Measurements from ENCODE around the gene CDH4.

The CDH4 gene

GRCh38 chr20:61300709-61301108 lies 48.6 kb downstream of the CDH4 start:
- ChIA-PET POLR2A (no interaction called here), CTCF (no interaction called here)
- TF ChIP-seq, protein P1, sequence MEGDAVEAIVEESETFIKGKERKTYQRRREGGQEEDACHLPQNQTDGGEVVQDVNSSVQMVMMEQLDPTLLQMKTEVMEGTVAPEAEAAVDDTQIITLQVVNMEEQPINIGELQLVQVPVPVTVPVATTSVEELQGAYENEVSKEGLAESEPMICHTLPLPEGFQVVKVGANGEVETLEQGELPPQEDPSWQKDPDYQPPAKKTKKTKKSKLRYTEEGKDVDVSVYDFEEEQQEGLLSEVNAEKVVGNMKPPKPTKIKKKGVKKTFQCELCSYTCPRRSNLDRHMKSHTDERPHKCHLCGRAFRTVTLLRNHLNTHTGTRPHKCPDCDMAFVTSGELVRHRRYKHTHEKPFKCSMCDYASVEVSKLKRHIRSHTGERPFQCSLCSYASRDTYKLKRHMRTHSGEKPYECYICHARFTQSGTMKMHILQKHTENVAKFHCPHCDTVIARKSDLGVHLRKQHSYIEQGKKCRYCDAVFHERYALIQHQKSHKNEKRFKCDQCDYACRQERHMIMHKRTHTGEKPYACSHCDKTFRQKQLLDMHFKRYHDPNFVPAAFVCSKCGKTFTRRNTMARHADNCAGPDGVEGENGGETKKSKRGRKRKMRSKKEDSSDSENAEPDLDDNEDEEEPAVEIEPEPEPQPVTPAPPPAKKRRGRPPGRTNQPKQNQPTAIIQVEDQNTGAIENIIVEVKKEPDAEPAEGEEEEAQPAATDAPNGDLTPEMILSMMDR (IDR thresholded peaks at IDR 0.05; ENCODE audit: control extremely low read depth, extremely low read depth, low read depth, missing control alignments): no peak
- no peak for DNase-seq (ENCODE audit: extremely low spot score)

GRCh38 chr20:61301711-61302525 lies 49.9 kb downstream of the CDH4 start:
- TF ChIP-seq, protein P1 (IDR thresholded peaks at IDR 0.05; ENCODE audit: control extremely low read depth, extremely low read depth, low read depth, missing control alignments): no peak
- ChIA-PET POLR2A (no interaction called here), CTCF (no interaction called here)
- no peak for DNase-seq (ENCODE audit: extremely low spot score)

DNA sequence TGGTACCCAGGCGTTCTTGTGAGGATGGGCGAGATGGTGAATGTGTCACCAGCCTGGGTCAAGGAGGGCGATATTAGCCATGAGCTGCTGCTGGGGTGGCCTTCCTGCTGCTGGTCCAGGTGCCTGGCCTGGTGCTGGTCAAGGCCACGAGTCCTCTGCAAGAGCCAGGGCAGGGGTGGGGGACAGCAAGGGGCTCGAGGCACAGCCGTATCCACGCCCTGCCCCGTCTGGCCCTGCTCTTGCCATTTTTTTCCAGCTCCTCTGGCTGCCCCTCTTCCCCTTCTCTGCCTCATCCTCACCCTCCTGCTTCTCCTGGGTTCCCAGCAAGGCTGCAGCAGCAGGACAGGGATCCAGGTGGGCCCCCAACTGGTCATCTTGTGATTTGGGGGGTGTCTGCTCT lies 51.2 kb downstream of the CDH4 start:
- POLR2A ChIA-PET: no interaction called here
- CTCF ChIA-PET: no interaction called here
- TF ChIP-seq, protein P1 (IDR thresholded peaks at IDR 0.05; ENCODE audit: control extremely low read depth, extremely low read depth, low read depth, missing control alignments): no peak
- no peak for DNase-seq (ENCODE audit: extremely low spot score)

GRCh38 chr20:61303675-61304074 lies 51.6 kb downstream of the CDH4 start:
- DNase-seq (ENCODE audit: extremely low spot score): no peak
- POLR2A ChIA-PET: no interaction called here
- CTCF ChIA-PET: no interaction called here
- TF ChIP-seq, protein P1 (IDR thresholded peaks at IDR 0.05; ENCODE audit: control extremely low read depth, extremely low read depth, low read depth, missing control alignments): no peak

DNA sequence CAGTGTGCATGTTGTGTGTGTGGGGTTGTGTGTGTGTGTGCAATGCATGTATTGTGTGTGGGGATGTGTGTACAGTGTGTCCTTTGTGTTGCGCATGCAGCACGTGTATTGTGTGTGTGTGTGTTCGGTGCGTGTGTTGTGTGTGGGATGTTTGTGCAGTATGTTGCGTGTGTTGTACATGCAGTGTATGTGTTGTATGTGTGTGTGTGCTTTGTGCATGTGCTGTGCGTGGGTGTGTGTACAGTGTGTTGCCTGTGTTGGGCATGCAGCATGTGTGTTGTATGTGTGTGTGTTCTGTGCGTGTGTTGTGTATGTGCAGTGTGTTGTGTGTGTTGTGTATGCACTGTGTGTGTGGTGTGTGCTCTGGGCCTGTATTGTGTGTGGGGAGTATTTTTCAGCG lies 52.7 kb downstream of the CDH4 start:
- POLR2A ChIA-PET: no interaction called here
- DNase-seq (ENCODE audit: extremely low spot score): no peak
- CTCF ChIA-PET: no interaction called here
- TF ChIP-seq, protein P1 (IDR thresholded peaks at IDR 0.05; ENCODE audit: control extremely low read depth, extremely low read depth, low read depth, missing control alignments): no peak

DNA sequence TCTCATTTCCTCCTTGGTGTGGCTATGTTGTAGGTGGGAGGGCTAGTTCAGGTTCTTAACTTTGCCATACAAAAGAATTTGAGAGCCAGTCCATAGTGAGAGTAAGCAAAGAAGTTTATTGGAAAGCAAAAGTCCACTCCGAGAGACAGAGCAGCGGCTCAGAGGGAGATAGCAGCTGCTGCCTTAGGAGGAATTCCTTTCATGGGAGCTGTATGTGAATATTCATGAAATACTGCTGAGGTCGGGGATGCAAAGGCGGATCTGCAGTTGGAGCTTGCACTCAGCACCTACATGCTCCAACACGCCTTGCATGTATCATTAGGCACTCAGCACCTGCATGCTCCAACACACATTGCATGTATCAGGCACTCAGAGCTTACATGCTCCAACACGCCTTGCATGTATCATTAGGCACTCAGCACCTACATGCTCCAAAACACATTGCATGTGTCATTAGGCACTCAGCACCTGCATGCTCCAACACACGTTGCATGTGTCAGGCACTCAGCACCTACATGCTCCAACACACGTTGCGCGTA lies 54.9 kb downstream of the CDH4 start:
- ChIA-PET CTCF (no interaction called here), POLR2A (no interaction called here)
- TF ChIP-seq, protein P1 (IDR thresholded peaks at IDR 0.05; ENCODE audit: control extremely low read depth, extremely low read depth, low read depth, missing control alignments): no peak
- no peak for DNase-seq (ENCODE audit: extremely low spot score)
